ENCODE data around the gene NSUN6. TPM values are rescaled to one million over a fixed set of nuclear protein-coding genes. Genes with fewer than 3 reads are reported as not detected.

Gene NSUN6
- total RNA-seq, 4 donors from 2014 or later: 5.0 to 10.4 (median 5.7) TPM

DNA sequence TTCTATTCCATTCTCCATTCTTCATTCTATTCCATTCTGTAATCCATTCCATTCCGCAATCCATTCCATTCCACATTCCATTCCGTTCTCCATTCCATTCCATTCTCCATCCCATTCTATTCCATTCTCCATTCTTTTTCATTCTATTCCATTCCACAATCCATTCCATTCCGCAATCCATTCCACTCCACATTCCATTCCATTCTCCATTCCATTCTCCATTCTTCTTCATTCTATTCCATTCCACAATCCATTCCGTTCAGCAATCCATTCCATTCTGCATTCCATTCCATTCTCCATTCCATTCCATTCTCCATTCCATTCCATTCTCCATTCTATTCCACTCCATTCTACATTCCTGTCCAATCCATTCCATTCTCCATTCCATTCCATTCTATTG lies 85.2 kb downstream of the NSUN6 start:
- Histone ChIP-seq H3K27ac (replicated peaks in 1 of 4) (no peak overlapping the region), H3K9me3 (peaks cover 0 to 4% (median 0%) of the 10 kb centered on the region in 4 donors), H3K36me3 (peaks cover 0 to 8% (median 0%) of the 10 kb centered on the region in 4 donors), H3K4me1 (no peaks in the 10 kb centered on the region), H3K27me3 (no peaks in the 10 kb centered on the region), H3K4me3 (no peak overlapping the region)
- DNase-seq (ENCODE audit: extremely low spot score): no peak
- WGBS: 81% methylated on average over 4 of the region's 4 CpGs
- no peak for TF ChIP-seq EP300 (IDR thresholded peaks at IDR 0.05)
- no peak for TF ChIP-seq POLR2AphosphoS5 (IDR thresholded peaks at IDR 0.05)
- TF ChIP-seq, protein P1, sequence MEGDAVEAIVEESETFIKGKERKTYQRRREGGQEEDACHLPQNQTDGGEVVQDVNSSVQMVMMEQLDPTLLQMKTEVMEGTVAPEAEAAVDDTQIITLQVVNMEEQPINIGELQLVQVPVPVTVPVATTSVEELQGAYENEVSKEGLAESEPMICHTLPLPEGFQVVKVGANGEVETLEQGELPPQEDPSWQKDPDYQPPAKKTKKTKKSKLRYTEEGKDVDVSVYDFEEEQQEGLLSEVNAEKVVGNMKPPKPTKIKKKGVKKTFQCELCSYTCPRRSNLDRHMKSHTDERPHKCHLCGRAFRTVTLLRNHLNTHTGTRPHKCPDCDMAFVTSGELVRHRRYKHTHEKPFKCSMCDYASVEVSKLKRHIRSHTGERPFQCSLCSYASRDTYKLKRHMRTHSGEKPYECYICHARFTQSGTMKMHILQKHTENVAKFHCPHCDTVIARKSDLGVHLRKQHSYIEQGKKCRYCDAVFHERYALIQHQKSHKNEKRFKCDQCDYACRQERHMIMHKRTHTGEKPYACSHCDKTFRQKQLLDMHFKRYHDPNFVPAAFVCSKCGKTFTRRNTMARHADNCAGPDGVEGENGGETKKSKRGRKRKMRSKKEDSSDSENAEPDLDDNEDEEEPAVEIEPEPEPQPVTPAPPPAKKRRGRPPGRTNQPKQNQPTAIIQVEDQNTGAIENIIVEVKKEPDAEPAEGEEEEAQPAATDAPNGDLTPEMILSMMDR (IDR thresholded peaks at IDR 0.05): no peak
- TF ChIP-seq POLR2A (IDR thresholded peaks at IDR 0.05; ENCODE audit: low read depth): no peak
- intact Hi-C loops (cut with DNase I): no loop called here

DNA sequence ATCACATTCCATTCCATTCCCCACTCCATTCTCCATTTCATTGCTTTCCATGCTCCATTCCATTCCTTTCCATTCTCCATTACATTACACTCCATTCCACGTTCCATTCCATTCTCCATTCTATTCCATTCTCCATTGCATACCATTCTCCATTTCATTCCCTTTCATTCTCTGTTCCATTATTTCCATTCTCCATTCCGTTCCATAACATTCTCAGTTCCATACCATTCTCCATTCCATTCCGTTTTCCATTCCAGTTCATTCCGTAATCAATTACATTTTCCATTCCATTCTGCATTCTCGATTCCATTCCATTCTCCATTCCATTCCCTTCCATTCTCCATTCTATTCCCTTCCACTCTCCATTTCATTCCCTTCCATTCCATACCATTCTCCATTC lies 86.4 kb downstream of the NSUN6 start:
- Histone ChIP-seq H3K36me3 (peaks cover 0 to 15% (median 2%) of the 10 kb centered on the region in 4 donors), H3K4me3 (no peak overlapping the region), H3K9me3 (peaks cover 0 to 4% (median 0%) of the 10 kb centered on the region in 4 donors), H3K27me3 (no peaks in the 10 kb centered on the region), H3K27ac (replicated peaks in 1 of 4) (no peak overlapping the region), H3K4me1 (no peaks in the 10 kb centered on the region)
- intact Hi-C loops (cut with DNase I): no loop called here
- no peak for DNase-seq (ENCODE audit: extremely low spot score)
- TF ChIP-seq POLR2A (IDR thresholded peaks at IDR 0.05; ENCODE audit: low read depth): no peak
- TF ChIP-seq, protein P1 (IDR thresholded peaks at IDR 0.05): no peak
- no peak for TF ChIP-seq POLR2AphosphoS5 (IDR thresholded peaks at IDR 0.05)
- TF ChIP-seq EP300 (IDR thresholded peaks at IDR 0.05): no peak
- 97% methylated on average over 5 of the region's 5 CpGs for WGBS

DNA sequence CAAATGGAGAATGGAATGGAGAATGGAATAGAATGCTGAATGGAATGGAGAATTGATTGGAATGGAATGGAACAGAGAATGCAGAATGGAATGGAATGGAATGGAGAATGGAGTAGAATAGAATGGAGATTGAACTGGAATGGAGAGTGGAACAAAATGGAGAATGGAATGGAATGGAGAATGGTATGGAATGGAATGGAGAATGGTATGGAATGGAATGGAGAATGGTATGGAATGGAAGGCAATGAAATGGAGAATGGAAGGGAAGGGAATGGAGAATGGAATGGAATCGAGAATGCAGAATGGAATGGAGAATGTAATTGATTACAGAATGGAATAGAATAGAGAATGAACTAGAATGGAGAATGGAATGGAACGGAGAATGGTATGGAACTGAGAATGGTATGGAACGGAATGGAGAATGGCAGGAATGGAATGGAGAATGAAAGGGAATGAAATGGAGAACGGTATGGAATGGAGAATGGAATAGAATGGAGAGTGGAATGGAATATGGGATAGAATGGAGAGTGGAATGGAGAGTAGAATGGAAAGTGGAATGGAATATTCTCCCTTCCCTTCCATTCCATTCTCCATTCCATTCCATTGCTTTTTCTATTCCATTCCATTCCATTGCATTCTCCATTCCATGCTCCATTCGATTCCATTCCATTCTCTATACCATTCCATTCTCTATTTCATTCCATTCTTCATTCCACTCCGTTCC lies 88.2 kb downstream of the NSUN6 start:
- Histone ChIP-seq H3K27ac (replicated peaks in 1 of 4) (no peak overlapping the region), H3K36me3 (peaks cover 0 to 32% (median 8%) of the 10 kb centered on the region in 4 donors), H3K27me3 (no peaks in the 10 kb centered on the region), H3K4me3 (no peak overlapping the region), H3K9me3 (peaks cover 0 to 4% (median 0%) of the 10 kb centered on the region in 4 donors), H3K4me1 (no peaks in the 10 kb centered on the region)
- DNase-seq (ENCODE audit: extremely low spot score): no peak
- TF ChIP-seq EP300 (IDR thresholded peaks at IDR 0.05) (no peak), POLR2A (IDR thresholded peaks at IDR 0.05; ENCODE audit: low read depth) (no peak), POLR2AphosphoS5 (IDR thresholded peaks at IDR 0.05) (no peak)
- TF ChIP-seq, protein P1 (IDR thresholded peaks at IDR 0.05): no peak
- intact Hi-C loops (cut with DNase I): no loop called here
- 94% methylated on average over 6 of the region's 6 CpGs for WGBS

DNA sequence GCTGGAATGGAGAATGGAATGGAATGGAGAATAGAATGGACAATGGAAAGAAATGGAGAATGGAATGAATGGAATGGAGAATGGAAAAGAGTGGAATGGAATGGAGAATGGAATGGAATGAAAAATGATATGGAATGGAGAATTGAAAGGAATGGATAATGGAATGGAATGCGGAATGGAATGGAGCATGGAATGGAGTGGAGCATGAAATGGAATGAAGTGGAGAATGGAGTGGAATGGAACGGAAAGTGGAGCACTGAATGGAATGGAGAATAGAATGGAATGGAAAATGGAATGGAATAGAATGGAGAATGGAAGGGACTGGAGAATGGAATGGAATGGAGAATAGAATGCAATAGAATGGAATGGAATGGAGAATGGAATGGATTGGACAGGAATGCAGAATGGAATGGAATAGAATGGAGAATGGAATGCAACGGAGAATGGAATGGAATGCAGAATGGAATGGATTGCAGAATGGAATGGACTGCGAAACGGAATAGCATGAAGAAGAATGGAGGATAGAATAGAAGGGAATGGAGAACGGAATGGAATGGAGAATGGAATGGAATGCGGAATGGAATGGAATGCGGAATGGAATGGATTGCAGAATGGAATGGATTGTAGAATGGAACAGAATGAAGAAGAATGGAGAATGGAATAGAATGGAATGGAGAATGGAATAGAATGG lies 89.4 kb downstream of the NSUN6 start:
- Histone ChIP-seq H3K27me3 (no peaks in the 10 kb centered on the region), H3K9me3 (peaks cover 0 to 4% (median 0%) of the 10 kb centered on the region in 4 donors), H3K4me3 (no peak overlapping the region), H3K27ac (replicated peaks in 1 of 4) (no peak overlapping the region), H3K4me1 (no peaks in the 10 kb centered on the region), H3K36me3 (peaks cover 0 to 41% (median 10%) of the 10 kb centered on the region in 4 donors)
- intact Hi-C loops (cut with DNase I): no loop called here
- TF ChIP-seq, protein P1 (IDR thresholded peaks at IDR 0.05): no peak
- TF ChIP-seq EP300 (IDR thresholded peaks at IDR 0.05): no peak
- TF ChIP-seq POLR2AphosphoS5 (IDR thresholded peaks at IDR 0.05): no peak
- no peak for TF ChIP-seq POLR2A (IDR thresholded peaks at IDR 0.05; ENCODE audit: low read depth)
- no peak for DNase-seq (ENCODE audit: extremely low spot score)
- WGBS: 97% methylated on average over 8 of the region's 8 CpGs
